Measurements from ENCODE around the gene TMEM235. TPM values are rescaled to one million over a fixed set of nuclear protein-coding genes. Genes with fewer than 3 reads are reported as not detected.

Gene TMEM235
- total RNA-seq, 3 donors from 2014 or later (not counting 1 experiment from before 2014, with no cell fraction given): not detected

DNA sequence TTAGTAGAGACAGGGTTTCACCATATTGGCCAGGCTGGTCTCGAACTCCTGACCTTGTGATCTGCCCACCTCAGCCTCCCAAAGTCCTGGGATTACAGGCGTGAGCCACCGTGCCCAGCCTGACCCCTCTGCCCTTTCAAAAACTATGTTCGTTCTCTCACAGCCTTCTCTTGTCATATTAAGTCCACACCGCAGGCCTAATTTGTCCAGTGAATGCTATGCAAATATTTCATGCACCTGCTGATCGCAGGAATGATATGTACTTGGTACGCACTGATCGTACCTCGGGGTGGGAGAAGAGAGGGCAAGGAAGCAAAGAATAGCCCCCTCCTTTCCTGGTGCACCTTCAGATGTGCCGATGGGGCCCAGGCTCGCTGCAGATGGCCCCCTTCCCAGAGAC, 20.4 kb upstream of the TMEM235 start:
- intact Hi-C loops (cut with micrococcal nuclease): no loop called here
- Histone ChIP-seq H3K36me3 (ENCODE audit: control insufficient read depth, insufficient read depth, low read length) (no peaks in the 10 kb centered on the region), H3K27ac (ENCODE audit: low read length) (no peak overlapping the region), H3K27me3 (ENCODE audit: control insufficient read depth, insufficient read depth, low read length) (no peaks in the 10 kb centered on the region), H3K9me3 (ENCODE audit: control insufficient read depth, insufficient read depth, low read length) (no peaks in the 10 kb centered on the region), H3K4me3 (ENCODE audit: low read length) (no peak overlapping the region), H3K4me1 (ENCODE audit: control insufficient read depth, insufficient read depth, low read length) (peaks cover 9% of the 10 kb centered on the region)
- ATAC-seq (no peak), DNase-seq (no peak)
- no peaks in the 10 kb centered on the region for H3K36me3 Mint-ChIP-seq
- H3K4me1 Mint-ChIP-seq: peaks cover 0 to 9% of the 10 kb centered on the region in 2 donors
- H3K9me3 Mint-ChIP-seq: no peaks in the 10 kb centered on the region
- no peak overlapping the region for H3K4me3 Mint-ChIP-seq
- H3K27me3 Mint-ChIP-seq (ENCODE audit: low read depth in 2 of 2): no peaks in the 10 kb centered on the region
- 93% methylated on average over 11 of the region's 11 CpGs for WGBS (ENCODE audit: insufficient coverage)
- TF ChIP-seq, protein P1, sequence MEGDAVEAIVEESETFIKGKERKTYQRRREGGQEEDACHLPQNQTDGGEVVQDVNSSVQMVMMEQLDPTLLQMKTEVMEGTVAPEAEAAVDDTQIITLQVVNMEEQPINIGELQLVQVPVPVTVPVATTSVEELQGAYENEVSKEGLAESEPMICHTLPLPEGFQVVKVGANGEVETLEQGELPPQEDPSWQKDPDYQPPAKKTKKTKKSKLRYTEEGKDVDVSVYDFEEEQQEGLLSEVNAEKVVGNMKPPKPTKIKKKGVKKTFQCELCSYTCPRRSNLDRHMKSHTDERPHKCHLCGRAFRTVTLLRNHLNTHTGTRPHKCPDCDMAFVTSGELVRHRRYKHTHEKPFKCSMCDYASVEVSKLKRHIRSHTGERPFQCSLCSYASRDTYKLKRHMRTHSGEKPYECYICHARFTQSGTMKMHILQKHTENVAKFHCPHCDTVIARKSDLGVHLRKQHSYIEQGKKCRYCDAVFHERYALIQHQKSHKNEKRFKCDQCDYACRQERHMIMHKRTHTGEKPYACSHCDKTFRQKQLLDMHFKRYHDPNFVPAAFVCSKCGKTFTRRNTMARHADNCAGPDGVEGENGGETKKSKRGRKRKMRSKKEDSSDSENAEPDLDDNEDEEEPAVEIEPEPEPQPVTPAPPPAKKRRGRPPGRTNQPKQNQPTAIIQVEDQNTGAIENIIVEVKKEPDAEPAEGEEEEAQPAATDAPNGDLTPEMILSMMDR (IDR thresholded peaks at IDR 0.05): no peak
- no peak overlapping the region for H3K27ac Mint-ChIP-seq

DNA sequence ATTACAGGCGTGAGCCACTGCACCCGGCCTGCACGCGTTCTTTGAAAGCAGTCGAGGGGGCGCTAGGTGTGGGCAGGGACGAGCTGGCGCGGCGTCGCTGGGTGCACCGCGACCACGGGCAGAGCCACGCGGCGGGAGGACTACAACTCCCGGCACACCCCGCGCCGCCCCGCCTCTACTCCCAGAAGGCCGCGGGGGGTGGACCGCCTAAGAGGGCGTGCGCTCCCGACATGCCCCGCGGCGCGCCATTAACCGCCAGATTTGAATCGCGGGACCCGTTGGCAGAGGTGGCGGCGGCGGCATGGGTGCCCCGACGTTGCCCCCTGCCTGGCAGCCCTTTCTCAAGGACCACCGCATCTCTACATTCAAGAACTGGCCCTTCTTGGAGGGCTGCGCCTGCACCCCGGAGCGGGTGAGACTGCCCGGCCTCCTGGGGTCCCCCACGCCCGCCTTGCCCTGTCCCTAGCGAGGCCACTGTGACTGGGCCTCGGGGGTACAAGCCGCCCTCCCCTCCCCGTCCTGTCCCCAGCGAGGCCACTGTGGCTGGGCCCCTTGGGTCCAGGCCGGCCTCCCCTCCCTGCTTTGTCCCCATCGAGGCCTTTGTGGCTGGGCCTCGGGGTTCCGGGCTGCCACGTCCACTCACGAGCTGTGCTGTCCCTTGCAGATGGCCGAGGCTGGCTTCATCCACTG, 17.3 kb upstream of the TMEM235 start, which contains the start of gene BIRC5:
Gene BIRC5, plus strand, starts transcription at position 238 of the 690 bp plus-strand sequence. Its CDS starts 64 bp downstream, at position 302.
- intact Hi-C loops (cut with micrococcal nuclease): loop anchor here (1.0 kb wide), 2 partner anchors 40 to 74 kb away; no protein-coding TSS in a partner anchor
- peak; percentile 100 for ATAC-seq
- TF ChIP-seq, protein P1 (IDR thresholded peaks at IDR 0.05): no peak
- WGBS (ENCODE audit: insufficient coverage): under 1% methylated on average over 60 of the region's 60 CpGs
- H3K27me3 Mint-ChIP-seq (ENCODE audit: low read depth in 2 of 2): no peaks in the 10 kb centered on the region
- DNase-seq: peak; percentile 89 to 93
- peak within 1 kb of the TSS; percentile 26 for H3K4me3 ChIP-seq (ENCODE audit: low read length)
- H3K4me1 ChIP-seq (ENCODE audit: control insufficient read depth, insufficient read depth, low read length): peaks cover 9% of the 10 kb centered on the region
- peak within 1 kb of the TSS; percentile 76 for H3K4me3 Mint-ChIP-seq
- H3K9me3 Mint-ChIP-seq: no peaks in the 10 kb centered on the region
- H3K36me3 Mint-ChIP-seq: no peaks in the 10 kb centered on the region
- no peak within 1 kb of the TSS for H3K27ac Mint-ChIP-seq
- peaks cover 0 to 9% of the 10 kb centered on the region in 2 donors for H3K4me1 Mint-ChIP-seq
- H3K27me3 ChIP-seq (ENCODE audit: control insufficient read depth, insufficient read depth, low read length): no peaks in the 10 kb centered on the region
- H3K27ac ChIP-seq (ENCODE audit: low read length): no peak within 1 kb of the TSS
- no peaks in the 10 kb centered on the region for H3K9me3 ChIP-seq (ENCODE audit: control insufficient read depth, insufficient read depth, low read length)
- H3K36me3 ChIP-seq (ENCODE audit: control insufficient read depth, insufficient read depth, low read length): no peaks in the 10 kb centered on the region

DNA sequence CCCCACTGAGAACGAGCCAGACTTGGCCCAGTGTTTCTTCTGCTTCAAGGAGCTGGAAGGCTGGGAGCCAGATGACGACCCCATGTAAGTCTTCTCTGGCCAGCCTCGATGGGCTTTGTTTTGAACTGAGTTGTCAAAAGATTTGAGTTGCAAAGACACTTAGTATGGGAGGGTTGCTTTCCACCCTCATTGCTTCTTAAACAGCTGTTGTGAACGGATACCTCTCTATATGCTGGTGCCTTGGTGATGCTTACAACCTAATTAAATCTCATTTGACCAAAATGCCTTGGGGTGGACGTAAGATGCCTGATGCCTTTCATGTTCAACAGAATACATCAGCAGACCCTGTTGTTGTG, 16.7 kb upstream of the TMEM235 start:
- 33% methylated on average over 5 of the region's 5 CpGs for WGBS (ENCODE audit: insufficient coverage)
- no peak for DNase-seq
- TF ChIP-seq, protein P1 (IDR thresholded peaks at IDR 0.05): no peak
- Histone ChIP-seq H3K27ac (ENCODE audit: low read length) (no peak overlapping the region), H3K4me3 (ENCODE audit: low read length) (no peak overlapping the region), H3K4me1 (ENCODE audit: control insufficient read depth, insufficient read depth, low read length) (peaks cover 9% of the 10 kb centered on the region), H3K9me3 (ENCODE audit: control insufficient read depth, insufficient read depth, low read length) (no peaks in the 10 kb centered on the region), H3K27me3 (ENCODE audit: control insufficient read depth, insufficient read depth, low read length) (no peaks in the 10 kb centered on the region), H3K36me3 (ENCODE audit: control insufficient read depth, insufficient read depth, low read length) (no peaks in the 10 kb centered on the region)
- peak overlapping the region; percentile 76 for H3K4me3 Mint-ChIP-seq
- H3K27me3 Mint-ChIP-seq (ENCODE audit: low read depth in 2 of 2): no peaks in the 10 kb centered on the region
- peaks cover 0 to 9% of the 10 kb centered on the region in 2 donors for H3K4me1 Mint-ChIP-seq
- H3K27ac Mint-ChIP-seq: no peak overlapping the region
- no peaks in the 10 kb centered on the region for H3K9me3 Mint-ChIP-seq
- no peak for ATAC-seq
- H3K36me3 Mint-ChIP-seq: no peaks in the 10 kb centered on the region
- intact Hi-C loops (cut with micrococcal nuclease): loop anchor here (1.0 kb wide), 2 partner anchors 40 to 74 kb away; no protein-coding TSS in a partner anchor
